ENCODE data around the gene BCAS1. TPM values are rescaled to one million over a fixed set of nuclear protein-coding genes. Genes with fewer than 3 reads are reported as not detected.

BCAS1 gene
- 0.17 TPM for total RNA-seq (2021; ENCODE audit: unreplicated experiment)
- polyA plus RNA-seq (2012): 0.09 and 0.17 TPM in 2 replicates
- percentile 15 among the genes with signal in this experiment for Bru-seq, nascent RNA
- BruChase-seq, experiment 1, labeled RNA remaining after a 6-hour chase: percentile 14 among the genes with signal in this experiment
- BruChase-seq, experiment 2, labeled RNA remaining after a 2-hour chase: percentile 20 among the genes with signal in this experiment
- long read RNA-seq: 0 reads

GRCh38 chr20:54070187-54070987 is at the start of gene BCAS1:
TSS of gene BCAS1 (minus strand) at chr20:54070594. CDS start at chr20:54058718, 11,876 bp downstream.
- H3K9me2 ChIP-seq (ENCODE audit: insufficient read depth): no peaks in the 10 kb centered on the region
- no peaks in the 10 kb centered on the region for H3K9me3 ChIP-seq (ENCODE audit: control insufficient read depth in 1 of 2, insufficient read depth in 1 of 2, low read depth in 1 of 2, low read length in 2 of 2)
- H3K9ac ChIP-seq (ENCODE audit: low read length): 0 out of 2 replicates have a peak within 1 kb of the TSS, but pooled peaks have one; percentile 8
- intact Hi-C loops (cut with micrococcal nuclease): no loop called here
- TF ChIP-seq CEBPB (IDR thresholded peaks at IDR 0.05; ENCODE audit: low read depth) (no peak), CBX3 (IDR thresholded peaks at IDR 0.05; ENCODE audit: low read depth) (no peak), SRF (IDR thresholded peaks at IDR 0.05; ENCODE audit: low read depth) (no peak), SIN3A (IDR thresholded peaks at IDR 0.05; ENCODE audit: low read depth) (no peak), SP1 (IDR thresholded peaks at IDR 0.05; ENCODE audit: low read depth) (no peak), EGR1 (IDR thresholded peaks at IDR 0.05; ENCODE audit: low read depth) (no peak), JUND (IDR thresholded peaks at IDR 0.05) (no peak), ZFX (IDR thresholded peaks at IDR 0.05) (no peak)
- TF ChIP-seq, protein P1, sequence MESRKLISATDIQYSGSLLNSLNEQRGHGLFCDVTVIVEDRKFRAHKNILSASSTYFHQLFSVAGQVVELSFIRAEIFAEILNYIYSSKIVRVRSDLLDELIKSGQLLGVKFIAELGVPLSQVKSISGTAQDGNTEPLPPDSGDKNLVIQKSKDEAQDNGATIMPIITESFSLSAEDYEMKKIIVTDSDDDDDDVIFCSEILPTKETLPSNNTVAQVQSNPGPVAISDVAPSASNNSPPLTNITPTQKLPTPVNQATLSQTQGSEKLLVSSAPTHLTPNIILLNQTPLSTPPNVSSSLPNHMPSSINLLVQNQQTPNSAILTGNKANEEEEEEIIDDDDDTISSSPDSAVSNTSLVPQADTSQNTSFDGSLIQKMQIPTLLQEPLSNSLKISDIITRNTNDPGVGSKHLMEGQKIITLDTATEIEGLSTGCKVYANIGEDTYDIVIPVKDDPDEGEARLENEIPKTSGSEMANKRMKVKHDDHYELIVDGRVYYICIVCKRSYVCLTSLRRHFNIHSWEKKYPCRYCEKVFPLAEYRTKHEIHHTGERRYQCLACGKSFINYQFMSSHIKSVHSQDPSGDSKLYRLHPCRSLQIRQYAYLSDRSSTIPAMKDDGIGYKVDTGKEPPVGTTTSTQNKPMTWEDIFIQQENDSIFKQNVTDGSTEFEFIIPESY (IDR thresholded peaks at IDR 0.05; ENCODE audit: extremely low read depth, insufficient replicate concordance, low read length): no peak
- peaks cover 39 to 46% of the 10 kb centered on the region in 2 experiments for H3K4me1 ChIP-seq (ENCODE audit: control insufficient read depth in 1 of 2, insufficient read depth in 2 of 2, low read length in 2 of 2)
- peak within 1 kb of the TSS; percentile 68 for H3K4me2 ChIP-seq (ENCODE audit: low read length)
- POLR2A ChIA-PET: no interaction called here
- no peaks in the 10 kb centered on the region for H3K79me2 ChIP-seq (ENCODE audit: insufficient read depth, low read length)
- no peaks in the 10 kb centered on the region for H3K27me3 ChIP-seq (ENCODE audit: insufficient read depth, low read length)
- RAD21 ChIA-PET (ENCODE audit: low non-redundant PET in 1 of 2, low total read pairs in 2 of 2, uncharacterized antibody in 2 of 2, unreplicated experiment in 2 of 2): no interaction called here
- peak within 1 kb of the TSS; percentile 15 for H2AFZ ChIP-seq (ENCODE audit: low read depth, low read length, poor library complexity, severe bottlenecking)
- H4K20me1 ChIP-seq (ENCODE audit: insufficient read depth): no peaks in the 10 kb centered on the region
- BruUV-seq (replicated peaks): no TSS peak
- CTCF ChIA-PET: interaction anchor here (1.4 kb wide), 1 partner anchor 129 kb away, joined by 3 read pairs; no protein-coding TSS in a partner anchor
- no peaks in the 10 kb centered on the region for H3K36me3 ChIP-seq (ENCODE audit: control insufficient read depth in 1 of 2, insufficient read depth in 2 of 2, low read length in 2 of 2)
- no peak for ATAC-seq
- H3K27ac ChIP-seq (ENCODE audit: low read depth, low read length): no peak within 1 kb of the TSS
- DNase-seq (ENCODE audit: low read depth, low spot score): no peak
- no peak within 1 kb of the TSS for H3K4me3 ChIP-seq (replicated peaks in 1 of 2; ENCODE audit: low read depth in 1 of 2, low read length in 2 of 2)
